ENCODE measurements around the gene GLIS1.

GRCh38 chr1:53633073-53633704, 105.8 kb downstream of the GLIS1 start:
- TF ChIP-seq CTCF (IDR thresholded peaks at IDR 0.05) (no peak), POLR2A (IDR thresholded peaks at IDR 0.05) (no peak)

All from heart left ventricle (tissue), 13 donors.